Measurements from ENCODE around the gene EGFR. TPM values are rescaled to one million over a fixed set of nuclear protein-coding genes. Genes with fewer than 3 reads are reported as not detected.

The EGFR gene
- total RNA-seq, 1 experiment from 2014 or later, result 50.0 TPM

DNA sequence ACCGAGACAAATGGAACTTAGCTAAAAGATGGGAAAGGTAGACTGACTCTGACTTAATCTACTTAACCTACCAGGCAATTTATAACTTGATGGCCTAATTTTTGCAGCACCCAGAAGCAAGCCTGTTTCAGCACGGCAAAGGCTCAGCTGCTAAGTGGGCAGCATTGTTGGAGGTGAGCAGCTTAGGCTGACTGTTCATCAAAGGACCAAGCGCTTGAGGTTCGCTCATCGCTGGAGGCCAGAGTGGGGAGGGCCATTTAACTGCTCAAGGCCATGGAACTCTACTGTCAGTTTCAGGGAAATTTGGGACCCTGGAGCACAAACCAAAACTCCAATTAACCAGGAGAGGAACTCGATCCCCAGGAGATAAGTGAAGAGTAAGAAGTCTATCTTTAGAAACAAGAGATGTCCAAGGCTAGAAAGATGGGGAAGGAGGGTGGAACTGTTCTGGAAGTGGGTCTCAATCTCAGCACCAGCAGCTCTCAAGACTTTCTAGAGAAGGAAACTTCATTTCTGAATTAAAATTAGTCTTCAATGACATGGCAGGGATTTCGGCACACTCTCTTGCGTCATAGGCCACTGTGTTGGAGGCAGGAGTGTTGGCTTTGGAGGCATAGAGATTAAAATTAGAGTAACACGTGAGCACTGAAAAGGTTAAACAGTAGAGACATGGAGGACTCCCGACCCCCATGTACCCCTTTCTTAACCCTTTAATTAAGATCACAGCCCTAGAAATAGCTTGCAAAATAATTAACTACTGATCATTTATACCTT is 43.1 kb downstream of the EGFR start:
- Histone ChIP-seq H3K9me2 (replicated peaks; ENCODE audit: low read length) (no peaks in the 10 kb centered on the region), H2AFZ (ENCODE audit: low read length) (no peak overlapping the region), H3K27ac (ENCODE audit: low read length) (no peak overlapping the region), H3K36me3 (ENCODE audit: low read depth, low read length) (peaks cover 14% of the 10 kb centered on the region), H3K27me3 (ENCODE audit: low read length) (no peaks in the 10 kb centered on the region), H3K9ac (ENCODE audit: low read length) (no peak overlapping the region), H3F3A (ENCODE audit: low read length, unreplicated experiment) (peaks cover 9% of the 10 kb centered on the region), H4K20me1 (ENCODE audit: low read length) (no peaks in the 10 kb centered on the region), H3K4me1 (ENCODE audit: insufficient read depth, low read length) (peaks cover 46% of the 10 kb centered on the region), H3K79me2 (ENCODE audit: low read length) (peaks cover 79% of the 10 kb centered on the region), H3K4me2 (ENCODE audit: low read length) (no peak overlapping the region), H3K9me3 (ENCODE audit: low read length) (no peaks in the 10 kb centered on the region), H3K4me3 (ENCODE audit: low read length) (no peak overlapping the region)
- TF ChIP-seq EZH2 (IDR thresholded peaks at IDR 0.05; ENCODE audit: low read length, unreplicated experiment) (no peak), EZH2phosphoT487 (IDR thresholded peaks at IDR 0.05; ENCODE audit: borderline replicate concordance, low read length) (no peak)
- ChIA-PET CTCF (no interaction called here), POLR2A (ENCODE audit: unreplicated experiment) (no interaction called here)
- no TSS peak for BruUV-seq (replicated peaks)
- intact Hi-C loops (cut with micrococcal nuclease), result no loop called here
- no peak for ATAC-seq
- no peak for DNase-seq

DNA sequence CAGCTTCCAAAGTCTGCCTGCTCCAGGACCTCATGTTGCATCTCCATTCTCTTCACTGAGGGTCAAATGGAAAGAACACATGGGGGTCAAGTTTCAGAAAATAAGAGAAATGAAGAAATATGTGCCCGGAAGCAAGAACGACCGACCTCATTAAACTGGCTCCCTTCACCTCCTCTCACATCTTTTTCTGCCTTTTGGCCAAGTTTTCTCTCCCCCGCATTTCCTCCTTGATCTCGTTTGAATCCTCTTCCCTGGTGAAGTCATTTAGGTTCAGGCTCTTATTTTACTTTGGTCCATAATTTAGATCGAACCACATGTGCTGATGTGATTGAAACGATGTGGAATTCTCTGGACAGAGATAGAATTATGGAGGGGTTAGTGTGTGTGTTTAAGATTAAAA is 44.2 kb downstream of the EGFR start:
- intact Hi-C loops (cut with micrococcal nuclease), result no loop called here
- Histone ChIP-seq H2AFZ (ENCODE audit: low read length) (no peak overlapping the region), H4K20me1 (ENCODE audit: low read length) (no peaks in the 10 kb centered on the region), H3K4me1 (ENCODE audit: insufficient read depth, low read length) (peaks cover 48% of the 10 kb centered on the region), H3K9me3 (ENCODE audit: low read length) (no peaks in the 10 kb centered on the region), H3K4me3 (ENCODE audit: low read length) (no peak overlapping the region), H3K79me2 (ENCODE audit: low read length) (peaks cover 77% of the 10 kb centered on the region), H3K36me3 (ENCODE audit: low read depth, low read length) (peaks cover 22% of the 10 kb centered on the region), H3K4me2 (ENCODE audit: low read length) (no peak overlapping the region), H3K9me2 (replicated peaks; ENCODE audit: low read length) (no peaks in the 10 kb centered on the region), H3K27ac (ENCODE audit: low read length) (peak overlapping the region; percentile 97; the same call in 1 of the 2 replicates), H3F3A (ENCODE audit: low read length, unreplicated experiment) (peaks cover 9% of the 10 kb centered on the region), H3K9ac (ENCODE audit: low read length) (no peak overlapping the region), H3K27me3 (ENCODE audit: low read length) (no peaks in the 10 kb centered on the region)
- no TSS peak for BruUV-seq (replicated peaks)
- no peak for ATAC-seq
- TF ChIP-seq EZH2phosphoT487 (IDR thresholded peaks at IDR 0.05; ENCODE audit: borderline replicate concordance, low read length), result no peak
- no peak for TF ChIP-seq EZH2 (IDR thresholded peaks at IDR 0.05; ENCODE audit: low read length, unreplicated experiment)
- TF ChIP-seq, protein P1, sequence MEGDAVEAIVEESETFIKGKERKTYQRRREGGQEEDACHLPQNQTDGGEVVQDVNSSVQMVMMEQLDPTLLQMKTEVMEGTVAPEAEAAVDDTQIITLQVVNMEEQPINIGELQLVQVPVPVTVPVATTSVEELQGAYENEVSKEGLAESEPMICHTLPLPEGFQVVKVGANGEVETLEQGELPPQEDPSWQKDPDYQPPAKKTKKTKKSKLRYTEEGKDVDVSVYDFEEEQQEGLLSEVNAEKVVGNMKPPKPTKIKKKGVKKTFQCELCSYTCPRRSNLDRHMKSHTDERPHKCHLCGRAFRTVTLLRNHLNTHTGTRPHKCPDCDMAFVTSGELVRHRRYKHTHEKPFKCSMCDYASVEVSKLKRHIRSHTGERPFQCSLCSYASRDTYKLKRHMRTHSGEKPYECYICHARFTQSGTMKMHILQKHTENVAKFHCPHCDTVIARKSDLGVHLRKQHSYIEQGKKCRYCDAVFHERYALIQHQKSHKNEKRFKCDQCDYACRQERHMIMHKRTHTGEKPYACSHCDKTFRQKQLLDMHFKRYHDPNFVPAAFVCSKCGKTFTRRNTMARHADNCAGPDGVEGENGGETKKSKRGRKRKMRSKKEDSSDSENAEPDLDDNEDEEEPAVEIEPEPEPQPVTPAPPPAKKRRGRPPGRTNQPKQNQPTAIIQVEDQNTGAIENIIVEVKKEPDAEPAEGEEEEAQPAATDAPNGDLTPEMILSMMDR (conservative IDR thresholded peaks at IDR 0.05; ENCODE audit: low read depth, low read length), result no peak
- CTCF ChIA-PET, result interaction anchor here (0.6 kb wide), 2 partner anchors 185 to 222 kb away, joined by 3 to 4 read pairs; no protein-coding TSS in a partner anchor
- DNase-seq, result no peak
- POLR2A ChIA-PET (ENCODE audit: unreplicated experiment), result no interaction called here

DNA sequence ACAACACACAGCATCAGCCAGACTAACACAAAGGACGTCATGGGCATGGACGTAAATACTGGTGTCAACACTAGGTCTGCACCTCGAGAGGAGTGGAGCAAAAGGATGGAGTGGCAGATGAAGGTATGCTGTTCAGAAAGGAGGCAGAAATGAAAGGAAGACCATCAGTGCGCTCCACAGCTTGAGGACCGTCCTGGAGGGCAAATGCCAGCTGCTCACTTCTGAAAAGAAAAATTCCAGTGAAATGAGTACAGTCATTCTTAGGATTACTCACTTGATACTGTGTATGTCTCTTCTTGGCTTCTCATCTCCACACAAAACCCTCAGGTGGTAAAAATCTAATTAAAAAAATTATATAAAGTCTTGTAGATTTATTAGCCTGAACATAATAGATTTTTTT is 44.8 kb downstream of the EGFR start:
- Histone ChIP-seq H2AFZ (ENCODE audit: low read length) (no peak overlapping the region), H3F3A (ENCODE audit: low read length, unreplicated experiment) (peaks cover 9% of the 10 kb centered on the region), H3K4me1 (ENCODE audit: insufficient read depth, low read length) (peaks cover 48% of the 10 kb centered on the region), H3K36me3 (ENCODE audit: low read depth, low read length) (peaks cover 27% of the 10 kb centered on the region), H4K20me1 (ENCODE audit: low read length) (no peaks in the 10 kb centered on the region), H3K4me2 (ENCODE audit: low read length) (peak overlapping the region; percentile 77; the same call in 1 of the 2 replicates), H3K27ac (ENCODE audit: low read length) (peak overlapping the region; percentile 97), H3K27me3 (ENCODE audit: low read length) (no peaks in the 10 kb centered on the region), H3K79me2 (ENCODE audit: low read length) (peaks cover 77% of the 10 kb centered on the region), H3K4me3 (ENCODE audit: low read length) (no peak overlapping the region), H3K9me3 (ENCODE audit: low read length) (no peaks in the 10 kb centered on the region), H3K9me2 (replicated peaks; ENCODE audit: low read length) (no peaks in the 10 kb centered on the region), H3K9ac (ENCODE audit: low read length) (no peak overlapping the region)
- no TSS peak for BruUV-seq (replicated peaks)
- POLR2A ChIA-PET (ENCODE audit: unreplicated experiment), result no interaction called here
- CTCF ChIA-PET, result interaction anchor here (0.6 kb wide), 2 partner anchors 186 to 223 kb away, joined by 3 to 4 read pairs; no protein-coding TSS in a partner anchor
- TF ChIP-seq, protein P1 (conservative IDR thresholded peaks at IDR 0.05; ENCODE audit: low read depth, low read length), result no peak
- TF ChIP-seq EZH2 (IDR thresholded peaks at IDR 0.05; ENCODE audit: low read length, unreplicated experiment) (no peak), EZH2phosphoT487 (IDR thresholded peaks at IDR 0.05; ENCODE audit: borderline replicate concordance, low read length) (no peak)
- intact Hi-C loops (cut with micrococcal nuclease), result loop anchor here (2.0 kb wide), 1 partner anchor 69 kb away; no protein-coding TSS in a partner anchor
- ATAC-seq (no peak), DNase-seq (peak; percentile 51)
